ENCODE results near the gene DEAF1. TPM values are rescaled to one million over a fixed set of nuclear protein-coding genes. Genes with fewer than 3 reads are reported as not detected.

DEAF1 gene
- total and polyA plus RNA-seq, 10 of the 15 experiments (the other 5 are each of a cell fraction or from before 2014, with no cell fraction given), result 0.68 to 51.3 (median 25.9) TPM

DNA sequence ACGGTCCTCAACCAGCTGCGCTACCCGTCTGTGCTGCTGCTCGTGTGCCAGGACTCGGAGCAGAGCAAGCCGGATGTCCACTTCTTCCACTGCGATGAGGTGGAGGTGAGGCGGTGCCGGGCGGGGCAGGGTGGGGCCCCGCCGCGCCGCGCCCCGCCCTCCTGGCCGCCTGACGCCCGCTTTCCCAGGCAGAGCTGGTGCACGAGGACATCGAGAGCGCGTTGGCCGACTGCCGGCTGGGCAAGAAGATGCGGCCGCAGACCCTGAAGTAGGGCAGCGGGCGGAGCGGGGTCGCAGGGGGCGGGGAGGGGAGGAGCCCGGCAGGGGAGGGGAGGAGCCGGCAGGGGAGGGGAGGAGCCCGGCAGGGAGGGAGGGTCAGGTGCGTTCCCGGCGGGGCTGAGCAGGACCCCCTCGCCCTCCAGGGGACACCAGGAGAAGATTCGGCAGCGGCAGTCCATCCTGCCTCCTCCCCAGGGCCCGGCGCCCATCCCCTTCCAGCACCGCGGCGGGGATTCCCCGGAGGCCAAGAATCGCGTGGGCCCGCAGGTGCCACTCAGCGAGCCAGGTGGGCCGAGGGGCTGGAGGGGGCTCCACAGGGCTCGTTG is 25.7 kb upstream of the DEAF1 start (continued):
- TF ChIP-seq, protein P1, sequence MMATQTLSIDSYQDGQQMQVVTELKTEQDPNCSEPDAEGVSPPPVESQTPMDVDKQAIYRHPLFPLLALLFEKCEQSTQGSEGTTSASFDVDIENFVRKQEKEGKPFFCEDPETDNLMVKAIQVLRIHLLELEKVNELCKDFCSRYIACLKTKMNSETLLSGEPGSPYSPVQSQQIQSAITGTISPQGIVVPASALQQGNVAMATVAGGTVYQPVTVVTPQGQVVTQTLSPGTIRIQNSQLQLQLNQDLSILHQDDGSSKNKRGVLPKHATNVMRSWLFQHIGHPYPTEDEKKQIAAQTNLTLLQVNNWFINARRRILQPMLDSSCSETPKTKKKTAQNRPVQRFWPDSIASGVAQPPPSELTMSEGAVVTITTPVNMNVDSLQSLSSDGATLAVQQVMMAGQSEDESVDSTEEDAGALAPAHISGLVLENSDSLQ (IDR thresholded peaks at IDR 0.05), result peak; percentile 75
- TF ChIP-seq, protein P2, sequence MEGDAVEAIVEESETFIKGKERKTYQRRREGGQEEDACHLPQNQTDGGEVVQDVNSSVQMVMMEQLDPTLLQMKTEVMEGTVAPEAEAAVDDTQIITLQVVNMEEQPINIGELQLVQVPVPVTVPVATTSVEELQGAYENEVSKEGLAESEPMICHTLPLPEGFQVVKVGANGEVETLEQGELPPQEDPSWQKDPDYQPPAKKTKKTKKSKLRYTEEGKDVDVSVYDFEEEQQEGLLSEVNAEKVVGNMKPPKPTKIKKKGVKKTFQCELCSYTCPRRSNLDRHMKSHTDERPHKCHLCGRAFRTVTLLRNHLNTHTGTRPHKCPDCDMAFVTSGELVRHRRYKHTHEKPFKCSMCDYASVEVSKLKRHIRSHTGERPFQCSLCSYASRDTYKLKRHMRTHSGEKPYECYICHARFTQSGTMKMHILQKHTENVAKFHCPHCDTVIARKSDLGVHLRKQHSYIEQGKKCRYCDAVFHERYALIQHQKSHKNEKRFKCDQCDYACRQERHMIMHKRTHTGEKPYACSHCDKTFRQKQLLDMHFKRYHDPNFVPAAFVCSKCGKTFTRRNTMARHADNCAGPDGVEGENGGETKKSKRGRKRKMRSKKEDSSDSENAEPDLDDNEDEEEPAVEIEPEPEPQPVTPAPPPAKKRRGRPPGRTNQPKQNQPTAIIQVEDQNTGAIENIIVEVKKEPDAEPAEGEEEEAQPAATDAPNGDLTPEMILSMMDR (IDR thresholded peaks at IDR 0.05 in 2 of 3, conservative IDR thresholded peaks at IDR 0.05 in 1 of 3; ENCODE audit: control insufficient read depth in 2 of 3, extremely low read depth in 1 of 3, insufficient read depth in 1 of 3, low read depth in 3 of 3, low read length in 3 of 3), result no peak
- TF ChIP-seq SREBF1 (IDR thresholded peaks at IDR 0.05; ENCODE audit: low read length) (no peak), IKZF1 (conservative IDR thresholded peaks at IDR 0.05) (0 out of 2 replicates have a peak, but pooled peaks have one; percentile 12), BHLHE40 (IDR thresholded peaks at IDR 0.05; ENCODE audit: borderline replicate concordance in 1 of 2, low read depth in 2 of 2, low read length in 1 of 2) (peak in 1 of 2 experiments; percentile 28; a peak in 1 of 4 replicates)
- TF ChIP-seq, protein P3, sequence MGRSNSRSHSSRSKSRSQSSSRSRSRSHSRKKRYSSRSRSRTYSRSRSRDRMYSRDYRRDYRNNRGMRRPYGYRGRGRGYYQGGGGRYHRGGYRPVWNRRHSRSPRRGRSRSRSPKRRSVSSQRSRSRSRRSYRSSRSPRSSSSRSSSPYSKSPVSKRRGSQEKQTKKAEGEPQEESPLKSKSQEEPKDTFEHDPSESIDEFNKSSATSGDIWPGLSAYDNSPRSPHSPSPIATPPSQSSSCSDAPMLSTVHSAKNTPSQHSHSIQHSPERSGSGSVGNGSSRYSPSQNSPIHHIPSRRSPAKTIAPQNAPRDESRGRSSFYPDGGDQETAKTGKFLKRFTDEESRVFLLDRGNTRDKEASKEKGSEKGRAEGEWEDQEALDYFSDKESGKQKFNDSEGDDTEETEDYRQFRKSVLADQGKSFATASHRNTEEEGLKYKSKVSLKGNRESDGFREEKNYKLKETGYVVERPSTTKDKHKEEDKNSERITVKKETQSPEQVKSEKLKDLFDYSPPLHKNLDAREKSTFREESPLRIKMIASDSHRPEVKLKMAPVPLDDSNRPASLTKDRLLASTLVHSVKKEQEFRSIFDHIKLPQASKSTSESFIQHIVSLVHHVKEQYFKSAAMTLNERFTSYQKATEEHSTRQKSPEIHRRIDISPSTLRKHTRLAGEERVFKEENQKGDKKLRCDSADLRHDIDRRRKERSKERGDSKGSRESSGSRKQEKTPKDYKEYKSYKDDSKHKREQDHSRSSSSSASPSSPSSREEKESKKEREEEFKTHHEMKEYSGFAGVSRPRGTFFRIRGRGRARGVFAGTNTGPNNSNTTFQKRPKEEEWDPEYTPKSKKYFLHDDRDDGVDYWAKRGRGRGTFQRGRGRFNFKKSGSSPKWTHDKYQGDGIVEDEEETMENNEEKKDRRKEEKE (IDR thresholded peaks at IDR 0.05), result no peak

Data from GM12878 (cell line).